GM13976 (cell line): ENCODE results near the gene DLX4.

Source experiments
- DNase-seq: peaks from one replicate; pipeline ENCODE4 v3.0.0; 2012; ENCODE audit warnings: low spot score
- in situ Hi-C: fragments of 300-500 bp; cut with MboI; formaldehyde crosslinking; loops from one replicate; pipeline ENCODE4 v1.12.0; 2022; ENCODE audit warnings: low sequenced_read_pairs, mixed read lengths, inconsistent platforms; ENCODE audit not compliant: unreplicated experiment
- TF ChIP-seq, protein P1 (sequence below): IDR thresholded peaks from 2 replicates; pipeline ENCODE4 v1.5.1; 2012; ENCODE audit warnings: borderline replicate concordance, mild to moderate bottlenecking; ENCODE audit not compliant: insufficient read depth; ENCODE audit errors: extremely low read depth, missing control alignments, control extremely low read depth

The DLX4 gene

DNA sequence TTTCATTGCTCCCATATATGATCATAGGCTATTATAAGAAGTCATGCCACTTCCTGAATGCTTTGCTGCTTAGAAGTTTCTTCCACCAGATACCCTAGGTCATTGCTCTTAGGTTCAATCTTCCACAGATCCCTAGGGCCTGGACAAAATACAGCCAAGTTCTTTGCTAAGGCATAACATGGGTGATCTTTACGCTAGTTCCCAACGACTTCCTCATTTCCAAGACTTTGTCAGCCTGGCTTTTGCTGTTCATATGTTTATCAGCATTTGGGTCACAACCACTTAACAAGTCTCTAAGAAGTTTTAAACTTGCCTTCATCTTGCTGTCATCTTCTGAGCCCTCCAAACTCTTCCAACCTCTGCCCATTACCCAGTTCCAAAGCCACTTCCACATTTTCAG, 46.2 kb downstream of the DLX4 start:
- DNase-seq = no peak
- TF ChIP-seq, protein P1, sequence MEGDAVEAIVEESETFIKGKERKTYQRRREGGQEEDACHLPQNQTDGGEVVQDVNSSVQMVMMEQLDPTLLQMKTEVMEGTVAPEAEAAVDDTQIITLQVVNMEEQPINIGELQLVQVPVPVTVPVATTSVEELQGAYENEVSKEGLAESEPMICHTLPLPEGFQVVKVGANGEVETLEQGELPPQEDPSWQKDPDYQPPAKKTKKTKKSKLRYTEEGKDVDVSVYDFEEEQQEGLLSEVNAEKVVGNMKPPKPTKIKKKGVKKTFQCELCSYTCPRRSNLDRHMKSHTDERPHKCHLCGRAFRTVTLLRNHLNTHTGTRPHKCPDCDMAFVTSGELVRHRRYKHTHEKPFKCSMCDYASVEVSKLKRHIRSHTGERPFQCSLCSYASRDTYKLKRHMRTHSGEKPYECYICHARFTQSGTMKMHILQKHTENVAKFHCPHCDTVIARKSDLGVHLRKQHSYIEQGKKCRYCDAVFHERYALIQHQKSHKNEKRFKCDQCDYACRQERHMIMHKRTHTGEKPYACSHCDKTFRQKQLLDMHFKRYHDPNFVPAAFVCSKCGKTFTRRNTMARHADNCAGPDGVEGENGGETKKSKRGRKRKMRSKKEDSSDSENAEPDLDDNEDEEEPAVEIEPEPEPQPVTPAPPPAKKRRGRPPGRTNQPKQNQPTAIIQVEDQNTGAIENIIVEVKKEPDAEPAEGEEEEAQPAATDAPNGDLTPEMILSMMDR = no peak
- in situ Hi-C loops = no loop called here

DNA sequence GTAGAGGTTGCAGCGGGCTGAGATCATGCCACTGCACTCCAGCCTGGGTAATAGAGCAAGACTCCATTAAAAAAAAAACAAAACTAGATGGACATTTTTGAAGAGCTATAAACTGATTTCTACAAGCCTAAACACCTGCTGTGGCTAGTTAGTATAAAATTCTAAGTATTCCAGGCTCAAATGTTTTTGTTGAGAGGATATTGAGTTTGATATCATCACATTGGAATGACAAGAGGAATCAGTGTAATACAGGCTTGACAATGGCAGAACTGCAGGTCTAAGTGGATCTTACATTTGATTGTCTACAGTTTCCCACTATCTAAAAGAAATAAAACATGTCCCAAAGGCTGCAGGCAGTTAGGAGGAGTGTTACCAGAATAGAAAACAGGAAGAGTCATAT, 49.9 kb downstream of the DLX4 start:
- DNase-seq = no peak
- TF ChIP-seq, protein P1 = no peak
- in situ Hi-C loops = no loop called here

DNA sequence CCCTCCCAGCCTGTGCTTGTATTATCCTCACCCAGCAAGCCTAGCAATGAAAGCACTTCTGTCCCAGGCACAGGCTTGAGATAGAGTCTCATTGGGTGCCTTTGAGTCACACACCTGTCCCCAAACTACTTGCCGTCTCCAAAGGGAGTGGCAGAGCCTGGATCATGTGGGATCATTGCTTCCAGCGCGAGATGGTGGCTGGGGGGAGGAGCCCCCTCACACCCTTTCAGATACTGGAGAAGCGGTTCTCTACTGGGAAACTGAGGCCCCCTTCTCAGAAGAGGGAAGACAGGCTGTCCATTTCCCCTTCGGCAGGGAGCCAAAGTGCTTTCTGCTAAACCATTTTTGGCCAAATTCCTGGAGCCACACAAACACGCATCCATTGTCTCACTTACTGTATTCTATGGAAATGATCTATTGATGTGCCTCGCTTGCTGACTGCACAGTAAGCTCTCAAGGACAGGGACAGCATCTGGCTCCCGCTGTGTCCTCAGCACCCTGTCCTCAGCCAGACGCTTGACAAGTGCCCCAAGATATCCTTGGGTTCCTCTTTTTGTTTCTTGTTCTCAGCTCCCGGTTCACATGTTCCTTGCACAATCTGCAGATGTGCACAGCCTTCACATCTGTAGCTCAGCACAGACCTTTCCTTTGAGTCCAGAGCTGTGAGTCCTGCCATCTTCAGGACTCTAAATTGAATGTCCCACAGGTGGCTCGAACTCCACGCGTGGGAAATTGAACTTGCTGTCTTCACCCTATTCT, 52.0 kb downstream of the DLX4 start:
- TF ChIP-seq, protein P1 = no peak
- DNase-seq = no peak
- in situ Hi-C loops = no loop called here

DNA sequence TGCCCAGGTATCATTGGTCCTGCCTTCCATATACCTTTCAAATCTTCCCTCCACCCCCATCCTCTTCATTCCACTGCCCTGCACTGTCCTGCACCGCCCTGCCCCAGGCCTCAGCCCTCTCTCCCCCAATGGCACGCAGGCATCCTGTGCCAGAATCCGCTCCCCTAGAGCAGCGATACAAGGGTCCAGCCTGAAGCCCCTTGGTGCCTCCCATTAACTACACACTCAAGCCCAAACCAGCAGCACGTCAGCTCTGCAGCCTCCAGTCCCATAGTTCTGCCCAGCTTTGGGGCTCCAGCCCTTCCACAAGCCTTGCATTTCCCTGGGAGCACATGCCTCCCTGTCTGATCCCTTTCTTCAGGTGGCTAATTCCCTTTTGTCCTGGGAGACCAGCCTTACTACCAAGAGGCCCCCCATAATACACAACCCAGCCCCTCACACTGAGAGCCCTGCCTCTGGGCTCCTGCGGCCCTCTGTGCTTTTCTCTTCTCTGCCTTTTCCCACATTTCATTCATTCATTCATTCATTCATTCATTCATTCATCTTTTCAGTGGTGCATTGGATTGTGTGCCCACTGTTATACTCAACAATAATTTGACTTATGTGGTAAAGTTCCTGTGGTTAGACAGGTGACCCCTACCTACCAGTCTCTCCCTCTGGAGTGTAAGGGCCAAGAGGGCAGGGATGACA, 52.8 kb downstream of the DLX4 start:
- in situ Hi-C loops = no loop called here
- DNase-seq = no peak
- TF ChIP-seq, protein P1 = no peak

DNA sequence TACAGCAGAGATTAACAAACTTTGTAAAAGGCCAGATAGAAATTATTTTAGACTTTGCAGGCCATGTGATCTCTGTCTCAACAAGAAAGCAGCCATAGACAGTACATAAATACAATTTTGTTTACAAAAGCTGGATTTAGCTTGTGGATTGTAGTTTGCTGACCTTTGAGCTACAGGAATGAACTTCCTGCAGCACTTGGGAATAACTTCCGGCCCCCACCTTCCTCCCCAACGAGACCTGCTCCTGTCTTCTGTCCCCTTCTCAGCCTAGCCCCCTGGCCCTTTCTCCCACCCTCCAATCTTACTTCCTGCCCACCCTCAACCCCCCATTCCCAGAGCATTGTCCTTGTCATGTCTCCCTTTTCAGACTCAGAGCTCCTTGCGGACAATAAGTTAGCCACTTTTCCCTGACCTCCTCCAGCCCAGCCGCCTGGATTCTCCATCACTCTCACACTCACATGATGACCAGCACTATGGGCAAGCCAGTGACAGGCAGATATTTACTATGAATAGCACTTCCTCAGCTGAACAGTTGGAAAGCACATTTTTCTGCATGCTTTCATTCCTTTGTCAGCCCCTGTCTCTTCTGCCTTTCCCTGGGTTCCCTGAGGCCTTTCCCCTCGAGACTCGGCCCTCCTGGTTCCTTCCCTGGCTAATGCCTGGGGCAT, 53.6 kb downstream of the DLX4 start:
- TF ChIP-seq, protein P1 = no peak
- no peak for DNase-seq
- in situ Hi-C loops = no loop called here

DNA sequence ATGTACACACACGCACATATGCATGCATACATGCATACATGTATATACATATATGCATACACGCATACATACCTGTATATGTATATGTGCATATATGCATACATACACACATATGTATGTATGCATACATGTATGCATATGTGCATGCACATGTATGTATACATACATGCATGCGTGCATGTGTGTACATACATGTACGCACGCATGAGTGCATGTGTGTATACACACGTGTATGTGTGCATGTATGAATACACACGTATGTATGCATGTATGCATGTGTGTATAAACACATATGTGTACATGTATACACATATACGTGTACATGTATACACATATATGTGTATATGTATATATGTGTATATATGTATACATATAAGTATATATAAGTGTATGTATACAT, 54.5 kb downstream of the DLX4 start:
- no peak for DNase-seq
- TF ChIP-seq, protein P1 = no peak
- in situ Hi-C loops = no loop called here
